ENCODE measurements around the gene BLOC1S3.

- TF ChIP-seq EZH2 (IDR thresholded peaks at IDR 0.05): no peak
- TF ChIP-seq POLR2AphosphoS5 (IDR thresholded peaks at IDR 0.05; ENCODE audit: borderline replicate concordance, low read depth, low read length): no peak
Observed at GRCh38 chr19:45179072-45179891, 698 bp downstream of the BLOC1S3 start.
